ENCODE results near the gene NADK. TPM values are rescaled to one million over a fixed set of nuclear protein-coding genes. Genes with fewer than 3 reads are reported as not detected.
"Not testable (repeated sequence)": the region's sequence is repeated elsewhere in the genome, so short reads cannot be mapped to it uniquely, and the experiment has no call there.

Gene NADK
- total and polyA plus RNA-seq, 12 donors, result 15.2 to 40.2 (median 22.6) TPM

DNA sequence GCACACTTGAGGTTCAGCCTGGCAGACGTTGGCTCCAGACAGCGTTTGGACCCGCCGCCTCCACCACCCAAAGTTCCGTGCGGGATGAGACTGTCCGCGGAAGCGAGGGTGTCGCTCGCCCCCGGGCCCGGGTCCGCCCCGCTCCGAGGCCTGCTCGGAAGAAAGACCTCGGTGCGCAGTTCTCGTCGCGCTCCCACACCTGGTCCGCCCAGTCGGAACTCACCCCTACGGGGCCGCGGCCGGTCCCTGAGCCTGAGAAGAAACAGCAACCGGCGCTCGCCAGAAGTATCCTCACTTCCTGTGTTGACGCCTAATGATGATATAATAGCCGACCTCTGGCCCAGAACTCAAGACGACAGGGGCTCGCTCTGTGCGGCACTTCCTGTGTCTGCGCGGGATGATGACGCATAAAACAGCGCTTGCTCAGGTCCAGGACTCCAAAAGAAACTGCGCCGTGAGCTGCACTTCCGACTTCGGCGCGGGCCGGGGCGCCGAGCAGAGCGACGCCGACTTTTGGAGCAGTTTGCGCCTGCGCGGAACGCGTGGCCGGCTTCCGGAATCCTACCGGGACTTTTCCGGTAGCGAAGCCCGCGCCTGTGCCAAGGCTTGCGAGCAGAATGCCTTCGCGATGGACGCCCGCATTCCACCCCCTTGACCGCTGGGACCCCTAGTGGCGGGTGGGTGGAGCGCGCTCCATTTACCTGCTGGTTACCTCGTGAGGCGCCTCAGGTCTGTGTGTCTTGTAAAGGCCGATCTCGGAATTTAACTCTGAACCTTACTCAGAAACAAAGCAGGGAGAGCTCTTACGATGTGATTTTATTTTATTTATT is 54.0 kb downstream of the NADK start, which contains the start of gene CDK11A:
TSS of gene CDK11A (minus strand) at position 323 of the 830 bp plus-strand sequence. CDS start 1,539 bp downstream, outside the sequence.
- H3K27me3 ChIP-seq, H3K9me3 ChIP-seq: not testable (repeated sequence)
- Histone ChIP-seq H3K27ac (peak within 1 kb of the TSS; percentile 73 to 93 (median 89)), H3K4me3 (peak within 1 kb of the TSS; percentile 50 to 81 (median 70)), H3K36me3 (peaks cover 0 to 44% (median 18%) of the 10 kb centered on the region in 9 donors), H3K4me1 (peaks cover 0 to 25% (median 4%) of the 10 kb centered on the region in 9 donors)
- TF ChIP-seq CTCF (IDR thresholded peaks at IDR 0.05), result peak in 8 of 9 donors; percentile 7 to 50 (median 40)
- 1% methylated on average over 34 to 53 of the region's 78 CpGs for WGBS, 2 donors
- intact Hi-C loops (cut with DNase I), result loop anchor here in 1 of 10 donors (10.0 kb wide), 1 partner anchor 149 kb away; the partner anchor contains the start of gene SSU72
- DNase-seq, result peak; percentile 95 to 99
- peak; percentile 96 to 99 (median 97) for ATAC-seq

- H3K4me3 ChIP-seq, result no peak overlapping the region
- intact Hi-C loops (cut with DNase I), result loop anchor here in 1 of 10 donors (10.0 kb wide), 1 partner anchor 146 kb away; the partner anchor contains the start of gene SSU72
- no peak overlapping the region for H3K27ac ChIP-seq
- TF ChIP-seq CTCF (IDR thresholded peaks at IDR 0.05), result no peak
- peaks cover 0 to 56% (median 30%) of the 10 kb centered on the region in 9 donors for H3K36me3 ChIP-seq
- H3K27me3 ChIP-seq, result no peaks in the 10 kb centered on the region
- DNase-seq, result no peak
- no peaks in the 10 kb centered on the region for H3K9me3 ChIP-seq
- ATAC-seq, result no peak
- peaks cover 0 to 13% (median 4%) of the 10 kb centered on the region in 9 donors for H3K4me1 ChIP-seq
- WGBS, 2 donors, result 81 to 82% methylated on average over 7 of the region's 7 CpGs
These were observed 57.1 kb downstream of the NADK start for GRCh38 chr1:1721201-1721600.

DNA sequence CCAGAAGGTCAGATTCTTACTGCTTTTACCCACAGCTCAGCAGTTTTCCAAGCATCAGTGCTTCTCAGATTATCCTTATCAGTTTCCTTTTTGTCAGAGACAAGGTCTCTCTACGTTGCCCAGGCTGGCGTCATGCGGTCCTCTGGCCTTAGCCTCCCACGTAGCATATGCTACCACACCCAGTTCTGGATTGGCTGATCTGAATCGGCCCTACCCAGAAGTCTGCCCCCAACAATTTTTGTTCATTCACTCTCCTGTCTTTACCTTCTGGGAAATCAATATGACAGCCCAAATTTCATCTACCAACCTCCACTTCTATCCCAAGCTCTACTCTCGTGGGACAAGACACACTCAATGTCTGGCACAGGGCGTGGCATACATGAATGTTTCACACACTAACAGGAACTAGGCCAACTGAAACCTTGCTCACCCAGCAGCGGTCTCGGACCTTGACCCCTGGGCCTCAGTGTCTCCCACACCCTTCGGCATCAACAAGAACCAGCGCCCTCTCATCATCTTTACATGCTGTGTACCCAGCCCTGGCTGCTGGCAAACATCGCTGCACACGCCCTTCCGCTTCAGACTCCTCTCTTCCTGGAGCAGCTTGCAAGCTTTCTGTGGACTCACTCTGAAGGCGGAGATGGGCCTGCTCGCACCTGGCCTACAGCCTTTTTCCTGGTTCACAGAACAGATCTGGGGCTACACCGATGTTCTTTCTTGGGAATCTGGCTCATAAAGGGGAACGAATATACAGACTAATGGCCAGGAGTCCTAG is 63.0 kb downstream of the NADK start:
- 91 to 94% methylated on average over 12 to 13 of the region's 18 CpGs for WGBS, 2 donors

GRCh38 chr1:1707897-1708296 is 70.4 kb downstream of the NADK start:
- DNase-seq; intact Hi-C loops (cut with DNase I): not testable (repeated sequence)
- WGBS, 2 donors, result 98% methylated on average over 10 of the region's 20 CpGs; no CpG with 5 or more reads in 1 of the 2 donors

More for the DNA sequence above, 63.0 kb downstream of the NADK start:
- H3K4me1 ChIP-seq; H3K9me3 ChIP-seq; H3K27me3 ChIP-seq; DNase-seq; intact Hi-C loops (cut with DNase I); H3K4me3 ChIP-seq; H3K27ac ChIP-seq; ATAC-seq: not testable (repeated sequence)
- peaks cover 0 to 68% (median 29%) of the 10 kb centered on the region in 9 donors for H3K36me3 ChIP-seq

GRCh38 chr1:1707241-1707640 is 71.0 kb downstream of the NADK start:
- ATAC-seq; H3K27me3 ChIP-seq; H3K4me3 ChIP-seq; intact Hi-C loops (cut with DNase I); H3K9me3 ChIP-seq; DNase-seq; H3K27ac ChIP-seq; H3K4me1 ChIP-seq: not testable (repeated sequence)
- peaks cover 0 to 38% (median 12%) of the 10 kb centered on the region in 9 donors for H3K36me3 ChIP-seq
- WGBS, 2 donors, result 95% methylated on average over 16 of the region's 23 CpGs; no CpG with 5 or more reads in 1 of the 2 donors

More at GRCh38 chr1:1707897-1708296, 70.4 kb downstream of the NADK start:
- H3K27ac ChIP-seq, H3K27me3 ChIP-seq, ATAC-seq, H3K9me3 ChIP-seq, H3K4me3 ChIP-seq, H3K4me1 ChIP-seq: not testable (repeated sequence)
- peaks cover 0 to 38% (median 12%) of the 10 kb centered on the region in 9 donors for H3K36me3 ChIP-seq

DNA sequence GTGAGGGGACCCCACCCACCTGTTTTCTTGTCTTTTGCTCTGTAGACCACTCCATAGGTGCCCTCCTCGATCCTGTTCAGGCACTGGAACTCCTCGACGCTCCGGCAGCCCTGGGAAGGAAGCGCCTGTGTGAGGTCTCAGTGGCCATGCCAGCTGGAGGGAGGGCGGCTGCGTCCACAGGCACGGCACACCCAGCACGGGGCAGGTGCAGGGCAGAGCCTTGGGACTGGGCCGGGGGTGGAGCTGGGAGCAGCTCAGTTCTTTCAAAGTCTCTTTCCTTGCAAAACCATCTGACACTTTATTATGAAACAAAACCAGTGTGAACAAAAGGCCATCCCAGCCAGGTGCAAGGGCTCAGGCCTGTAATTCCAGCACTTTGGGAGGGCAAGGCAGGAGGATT is 72.6 kb downstream of the NADK start:
- intact Hi-C loops (cut with DNase I); H3K4me1 ChIP-seq; DNase-seq; ATAC-seq; H3K27ac ChIP-seq; H3K4me3 ChIP-seq; H3K9me3 ChIP-seq; H3K27me3 ChIP-seq: not testable (repeated sequence)
- 93 to 94% methylated on average over 5 of the region's 10 CpGs for WGBS, 2 donors
- H3K36me3 ChIP-seq, result peaks cover 0 to 33% (median 12%) of the 10 kb centered on the region in 9 donors

DNA sequence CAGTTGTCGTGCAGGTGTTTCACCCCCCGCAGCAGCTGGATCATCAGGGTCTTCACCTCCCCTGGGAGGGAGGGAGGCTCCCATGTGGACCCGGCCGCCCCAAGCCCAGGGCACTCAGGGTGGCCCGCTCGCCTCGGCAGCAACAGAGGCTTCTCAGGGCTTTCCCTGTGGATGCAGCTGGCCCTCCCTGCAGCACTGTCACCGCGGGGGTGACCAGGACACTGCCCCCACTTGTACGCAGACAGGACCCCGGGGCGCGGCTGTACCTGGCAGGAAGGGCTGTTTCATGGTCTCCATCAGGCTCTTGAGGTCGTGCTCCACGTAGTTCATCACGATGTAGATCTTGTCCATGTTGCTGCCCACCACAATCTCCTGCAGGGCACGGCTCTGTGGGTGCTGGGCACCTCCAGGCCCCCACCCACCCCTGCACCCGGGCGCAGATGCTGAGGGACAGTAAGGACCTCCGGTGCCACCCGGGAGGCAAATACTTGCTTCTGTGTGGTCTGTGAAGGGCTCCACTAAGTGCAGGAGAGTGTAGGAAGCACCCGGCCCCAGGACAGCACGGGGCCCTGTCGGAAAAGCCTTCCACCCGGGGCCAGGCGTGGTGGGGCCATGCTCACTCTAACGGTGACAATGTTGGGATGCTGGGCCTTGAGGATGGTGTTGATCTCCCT is 73.8 kb downstream of the NADK start:
- intact Hi-C loops (cut with DNase I); DNase-seq; H3K27ac ChIP-seq; H3K27me3 ChIP-seq; H3K4me1 ChIP-seq; H3K4me3 ChIP-seq; H3K9me3 ChIP-seq; ATAC-seq: not testable (repeated sequence)
- peaks cover 0 to 33% (median 12%) of the 10 kb centered on the region in 9 donors for H3K36me3 ChIP-seq
- WGBS, 2 donors, result 94 to 95% methylated on average over 17 to 27 of the region's 27 CpGs
